BE2C (cell line): Measurements from ENCODE around the gene LRRC10B.
A peak's percentile ranks its signal among the peaks of the same experiment; 100 is the strongest.

Source experiments
- DNase-seq: peaks from one replicate; pipeline ENCODE4 v3.0.0-alpha.2; 2020
- H3K27me3 ChIP-seq: fragments of 250-450 bp; sonication (Bioruptor Pico); 2 replicates; pipeline ENCODE4 v1.5.1; 2020; ENCODE audit warnings: mild to moderate bottlenecking
- H3K36me3 ChIP-seq: fragments of 250-450 bp; sonication (Bioruptor Pico); 2 replicates; pipeline ENCODE4 v1.5.1; 2020; ENCODE audit warnings: mild to moderate bottlenecking
- H3K4me1 ChIP-seq: fragments of 250-450 bp; sonication (Bioruptor Pico); 2 replicates; pipeline ENCODE4 v1.5.1; 2020
- H3K4me3 ChIP-seq: 2 replicates; pipeline ENCODE4 v1.5.1; 2011; ENCODE audit warnings: low read depth, low read length
- H3K9me3 ChIP-seq: fragments of 250-450 bp; sonication (Bioruptor Pico); 2 replicates; pipeline ENCODE4 v1.5.1; 2020
- CTCF ChIP-seq: IDR thresholded peaks from 2 replicates; pipeline ENCODE4 v1.5.1; 2012; ENCODE audit warnings: mild to moderate bottlenecking, low read depth, low read length

Gene LRRC10B

DNA sequence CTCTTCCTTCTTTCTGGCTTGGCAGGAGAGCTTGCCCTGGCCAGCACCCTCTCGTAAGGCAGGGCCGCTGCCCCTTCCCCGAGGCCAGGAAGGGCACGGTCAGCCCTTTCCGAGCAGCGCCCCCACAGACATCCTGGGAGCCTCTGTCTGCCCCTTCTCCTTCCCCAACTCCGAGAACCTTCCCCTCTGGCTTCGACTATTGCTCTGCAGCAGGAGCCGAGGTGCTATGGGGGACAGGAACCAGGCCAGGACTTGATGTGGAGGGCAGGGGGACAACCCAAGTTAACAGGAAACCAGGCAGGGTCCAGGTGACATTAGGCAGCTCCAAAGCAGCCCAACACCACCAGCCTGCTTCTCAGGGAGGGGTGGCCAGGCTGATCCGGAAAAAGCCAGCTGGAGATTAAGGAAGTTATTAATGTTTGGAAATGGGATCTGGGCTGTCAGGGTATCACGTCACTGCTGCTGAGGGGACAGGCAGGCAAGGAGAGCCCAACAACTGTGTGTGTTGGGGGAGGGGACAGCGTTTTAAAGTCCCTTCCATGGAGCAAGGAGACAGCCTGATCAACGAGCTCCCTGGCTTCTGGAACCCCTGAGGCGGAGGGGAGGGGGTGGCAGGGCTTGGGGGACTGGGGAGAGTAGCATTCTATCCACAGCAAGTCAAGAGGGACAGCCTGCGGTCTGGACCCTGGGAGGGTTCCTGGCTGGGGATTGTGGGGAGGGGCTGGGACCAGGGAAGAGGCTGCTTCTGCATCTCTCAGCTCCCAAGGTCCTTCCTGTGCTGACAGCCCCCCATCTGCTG is 45.0 kb downstream of the LRRC10B start:
- no peaks in the 10 kb centered on the region for H3K27me3 ChIP-seq
- no peaks in the 10 kb centered on the region for H3K9me3 ChIP-seq
- H3K4me1 ChIP-seq = peaks cover 10% of the 10 kb centered on the region
- no peak for TF ChIP-seq CTCF
- no peak overlapping the region for H3K4me3 ChIP-seq
- H3K36me3 ChIP-seq = no peaks in the 10 kb centered on the region
- DNase-seq = peak; percentile 42

DNA sequence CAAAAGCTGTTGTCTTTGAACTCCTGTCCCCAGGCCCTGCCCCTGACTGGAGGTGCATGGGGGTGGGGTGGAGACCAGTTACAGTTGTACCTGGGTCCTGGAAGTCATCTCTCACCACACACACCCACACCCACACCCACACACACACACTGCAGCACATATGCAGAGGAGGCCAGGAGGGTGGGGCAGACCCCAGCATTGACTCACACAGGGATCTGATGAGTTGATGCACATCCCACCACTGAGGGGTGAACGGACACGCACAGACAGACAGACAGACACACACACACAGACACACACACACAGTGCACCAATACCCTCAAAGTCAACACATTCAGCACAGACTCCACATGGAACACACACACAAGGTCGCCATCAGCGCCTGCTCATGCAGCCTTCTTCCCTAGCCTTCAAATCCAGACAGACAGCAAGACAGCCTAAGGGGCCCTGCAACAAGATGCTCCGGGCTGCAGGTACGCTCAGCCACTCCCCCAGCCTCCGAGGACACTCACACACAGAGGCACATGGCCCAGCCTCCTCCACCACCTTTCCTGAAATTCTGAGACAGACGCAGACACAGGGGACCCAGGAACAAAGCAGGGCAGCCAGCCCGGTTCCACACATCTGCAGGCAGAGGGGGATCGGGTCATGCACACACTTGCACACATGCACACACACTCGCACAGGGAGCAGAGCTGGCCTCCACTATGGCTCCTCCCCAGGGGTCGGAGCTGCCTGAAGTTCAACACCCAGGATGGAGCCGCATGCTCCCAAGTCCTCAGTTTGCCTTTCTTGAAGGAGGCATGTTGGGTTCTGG is 45.8 kb downstream of the LRRC10B start:
- H3K27me3 ChIP-seq = no peaks in the 10 kb centered on the region
- H3K9me3 ChIP-seq = no peaks in the 10 kb centered on the region
- no peak for DNase-seq
- no peak for TF ChIP-seq CTCF
- peaks cover 10% of the 10 kb centered on the region for H3K4me1 ChIP-seq
- peak overlapping the region; percentile 43 for H3K4me3 ChIP-seq
- no peaks in the 10 kb centered on the region for H3K36me3 ChIP-seq

DNA sequence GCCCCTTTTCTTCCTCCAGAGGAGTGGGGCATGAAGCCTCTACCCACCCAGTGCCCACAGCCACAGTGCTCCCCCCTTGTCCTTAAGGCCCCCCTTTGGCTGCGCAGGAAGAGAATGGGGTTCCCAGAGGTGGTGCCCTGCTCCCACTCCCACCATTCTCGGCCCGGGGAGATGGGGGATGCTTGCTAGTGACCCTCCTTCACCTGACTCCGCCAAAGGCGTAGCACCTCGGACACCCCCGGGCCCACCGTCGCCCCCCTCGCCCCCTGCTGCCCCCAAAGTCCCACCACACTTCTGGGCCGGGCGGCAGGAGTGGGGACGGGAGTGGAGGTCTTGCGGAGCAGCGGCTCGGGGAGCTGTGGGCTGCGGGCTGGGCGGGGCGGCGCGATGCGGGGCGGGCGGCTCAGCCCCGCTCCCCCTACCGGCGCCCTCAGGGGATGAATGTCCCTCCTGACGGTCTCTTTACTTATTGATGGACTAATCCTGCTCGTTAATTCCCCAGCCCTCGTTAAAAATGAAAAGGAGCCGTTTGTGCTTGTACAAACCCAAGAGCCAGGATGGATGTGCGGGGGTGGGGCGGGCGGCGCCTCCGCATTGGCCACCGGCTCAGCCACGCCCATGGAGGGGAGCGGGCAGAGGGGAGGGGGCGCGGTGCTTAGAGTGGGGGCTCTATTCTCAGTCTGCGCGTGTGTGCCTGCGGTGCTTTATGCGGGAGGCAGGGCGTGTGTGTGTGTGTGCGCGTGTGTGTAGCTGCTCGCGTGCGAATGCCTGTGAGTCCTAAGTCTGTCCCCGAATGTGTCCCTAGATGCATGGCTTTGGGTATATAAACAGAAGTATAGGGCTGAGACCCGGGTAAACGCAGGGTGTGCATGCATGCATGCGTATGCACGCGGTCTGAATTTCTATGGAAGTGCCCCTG is 46.8 kb downstream of the LRRC10B start:
- H3K27me3 ChIP-seq = no peaks in the 10 kb centered on the region
- peak; percentile 34 for TF ChIP-seq CTCF
- peak overlapping the region; percentile 43 for H3K4me3 ChIP-seq
- no peaks in the 10 kb centered on the region for H3K9me3 ChIP-seq
- no peaks in the 10 kb centered on the region for H3K36me3 ChIP-seq
- peak; percentile 60 for DNase-seq
- H3K4me1 ChIP-seq = peaks cover 10% of the 10 kb centered on the region

DNA sequence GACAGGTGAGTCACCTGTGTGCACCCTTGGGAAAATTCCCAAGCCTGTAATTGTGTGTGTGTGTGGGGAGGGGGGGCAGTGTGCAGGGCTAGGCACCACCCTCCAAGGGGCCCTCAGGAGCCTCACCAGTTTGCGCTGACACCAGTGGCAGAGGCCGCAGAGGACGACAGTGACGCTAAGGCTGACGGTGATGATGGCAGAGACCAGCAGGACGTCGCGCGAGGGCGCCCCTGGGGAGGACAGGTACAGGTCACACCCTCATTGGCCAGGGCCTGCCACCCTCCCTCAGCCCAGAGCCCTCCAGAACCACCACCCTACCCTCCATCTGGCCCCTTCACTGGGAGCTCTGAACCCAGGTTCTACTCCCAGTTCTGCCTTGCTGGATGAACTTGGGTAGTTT is 47.4 kb downstream of the LRRC10B start:
- peaks cover 10% of the 10 kb centered on the region for H3K4me1 ChIP-seq
- no peaks in the 10 kb centered on the region for H3K27me3 ChIP-seq
- no peaks in the 10 kb centered on the region for H3K9me3 ChIP-seq
- no peak for TF ChIP-seq CTCF
- H3K36me3 ChIP-seq = no peaks in the 10 kb centered on the region
- DNase-seq = no peak
- H3K4me3 ChIP-seq = 0 out of 2 replicates have a peak overlapping the region, but pooled peaks have one; percentile 43

DNA sequence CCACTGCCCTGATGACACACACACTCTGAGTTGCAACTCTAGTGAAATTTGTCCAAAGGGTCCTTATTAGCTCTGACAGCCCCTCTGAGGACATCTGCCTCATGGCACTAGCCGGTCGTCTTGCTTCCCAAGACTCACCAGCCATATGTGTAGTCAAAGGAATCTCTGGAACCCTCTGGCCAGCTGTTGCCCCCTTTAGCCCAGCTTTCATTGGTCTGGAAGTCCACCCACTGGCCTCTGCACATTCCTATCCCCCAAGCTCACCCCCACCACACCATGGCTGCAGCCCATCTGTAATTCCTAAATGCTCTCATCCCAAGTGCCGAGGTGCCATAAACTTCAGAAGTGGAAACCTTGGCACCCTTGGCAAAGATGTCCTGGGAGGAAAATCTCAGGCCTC is 48.1 kb downstream of the LRRC10B start:
- H3K4me3 ChIP-seq = no peak overlapping the region
- H3K9me3 ChIP-seq = no peaks in the 10 kb centered on the region
- no peaks in the 10 kb centered on the region for H3K36me3 ChIP-seq
- TF ChIP-seq CTCF = no peak
- no peaks in the 10 kb centered on the region for H3K27me3 ChIP-seq
- DNase-seq = no peak
- peaks cover 10% of the 10 kb centered on the region for H3K4me1 ChIP-seq
